HG03575 (cell line): ENCODE data around the gene MEGF6.

Experiments used
- ATAC-seq: cut with Tn5 transposase; IDR thresholded peaks from one replicate; pipeline ENCODE4 v1.9.1; 2021; ENCODE audit not compliant: unreplicated experiment, insufficient number of reproducible peaks, low FRiP score; ENCODE audit errors: extremely low read depth

Gene MEGF6

GRCh38 chr1:3518256-3518655 lies 93.1 kb downstream of the MEGF6 start:
- no peak for ATAC-seq

DNA sequence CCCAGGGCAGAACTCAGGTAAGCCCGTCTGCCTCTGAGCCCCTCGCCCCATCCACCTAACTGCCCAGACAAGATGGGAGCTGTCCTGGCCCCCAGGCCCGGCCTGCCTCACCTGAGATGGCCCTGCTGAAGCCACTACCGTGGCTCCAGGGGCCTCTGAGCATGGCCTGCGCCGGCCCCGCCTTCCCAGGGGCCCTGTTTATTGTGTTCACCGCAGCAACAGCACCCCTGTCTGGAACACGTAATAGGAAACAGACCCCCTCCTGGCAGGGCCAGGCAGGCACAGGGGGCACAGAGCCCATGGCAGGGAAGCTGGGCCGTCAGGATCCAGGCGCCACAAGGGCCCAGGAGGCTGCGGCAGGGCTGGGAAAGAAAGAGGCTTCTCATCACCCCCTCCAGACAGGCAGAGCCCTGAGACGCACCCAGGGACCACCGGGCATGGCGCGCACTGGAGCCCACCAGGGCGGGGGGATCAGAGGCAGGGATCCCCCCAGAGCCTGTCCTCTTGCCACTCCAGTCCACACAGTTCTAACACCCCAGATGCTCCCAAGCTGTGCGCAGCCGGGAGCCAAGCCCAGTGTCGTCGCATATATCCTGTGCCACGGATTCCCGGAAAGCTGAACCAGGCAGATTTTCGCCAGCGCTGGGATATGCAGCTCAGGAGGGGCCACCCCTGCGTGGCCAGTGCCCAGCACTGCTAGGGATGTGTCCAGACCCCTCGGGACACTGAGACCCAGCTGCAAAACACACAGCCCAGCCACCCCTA lies 94.2 kb downstream of the MEGF6 start:
- no peak for ATAC-seq

DNA sequence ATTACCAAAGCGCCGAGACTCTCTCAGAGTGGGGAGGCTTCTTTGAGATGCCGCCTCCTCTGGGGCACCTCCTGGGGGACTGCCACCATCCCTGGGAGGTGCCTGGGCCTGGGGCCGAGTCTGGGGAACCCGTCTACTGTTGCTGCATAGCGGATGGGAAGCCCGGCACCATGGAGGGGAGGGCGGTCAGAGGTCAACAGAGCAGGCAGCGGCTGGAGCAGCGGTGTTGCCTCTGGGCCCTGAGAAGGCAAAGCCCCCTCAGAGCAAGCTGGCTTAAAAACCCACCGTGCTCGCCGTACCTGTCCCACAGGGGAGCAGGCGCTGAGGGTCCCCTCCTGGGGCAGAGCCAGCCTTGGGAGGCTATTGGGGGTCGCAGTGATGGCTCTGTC lies 94.8 kb downstream of the MEGF6 start:
- ATAC-seq: no peak

DNA sequence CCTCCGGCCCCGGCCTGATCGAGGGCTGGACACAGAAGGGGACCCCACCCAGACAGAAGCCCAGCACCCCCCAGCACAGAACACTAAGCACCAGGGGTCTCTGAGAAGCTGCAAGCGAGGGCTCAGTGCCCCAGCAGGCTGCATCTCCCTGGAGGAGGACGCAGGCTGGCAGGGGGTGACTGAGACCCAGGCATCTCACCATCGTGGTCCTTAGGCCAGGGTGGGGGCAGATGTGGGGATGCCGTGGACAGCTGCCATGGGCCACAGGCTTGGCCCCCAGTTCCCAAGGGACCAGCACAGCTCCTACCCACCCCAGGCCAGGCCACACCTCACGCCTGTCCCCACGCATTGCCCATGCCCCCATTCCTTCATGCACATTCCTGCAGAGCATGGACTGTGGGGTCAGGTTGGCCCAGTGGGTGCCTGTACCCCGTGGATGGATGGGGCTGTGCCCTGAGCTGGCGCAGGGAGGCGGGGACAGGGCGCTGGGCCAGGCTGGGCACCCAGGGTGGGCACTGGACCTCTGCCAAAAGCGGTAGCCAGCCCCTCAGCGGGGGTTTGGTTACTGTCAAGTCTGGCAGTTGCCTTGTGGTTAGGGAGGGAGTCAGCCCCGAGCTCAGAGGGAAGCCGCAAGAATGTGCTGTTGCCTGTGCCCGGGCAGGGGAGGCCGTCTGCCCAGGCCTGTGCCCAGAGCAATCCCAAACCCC lies 95.4 kb downstream of the MEGF6 start:
- ATAC-seq: no peak

DNA sequence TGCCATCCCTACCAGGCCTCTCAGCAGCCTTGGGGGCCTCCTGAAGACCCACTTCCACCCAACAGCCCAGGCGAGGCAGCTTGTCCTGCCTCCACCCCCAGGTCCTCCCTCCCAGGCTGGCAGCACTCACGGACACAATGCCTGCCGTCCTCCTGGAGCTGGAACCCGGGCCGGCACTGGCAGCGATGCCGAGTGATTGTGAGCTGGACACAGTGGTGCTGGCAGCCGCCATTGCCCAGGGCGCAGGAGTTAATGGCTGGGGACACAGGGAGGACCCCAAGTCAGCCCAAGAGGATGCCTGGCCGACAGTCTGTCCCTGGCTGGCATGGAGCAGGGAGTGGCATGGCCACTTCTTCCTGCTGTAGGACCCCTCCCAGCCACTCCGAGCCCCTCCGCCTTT lies 96.0 kb downstream of the MEGF6 start:
- no peak for ATAC-seq

GRCh38 chr1:3514404-3514803 lies 96.9 kb downstream of the MEGF6 start:
- ATAC-seq: no peak

DNA sequence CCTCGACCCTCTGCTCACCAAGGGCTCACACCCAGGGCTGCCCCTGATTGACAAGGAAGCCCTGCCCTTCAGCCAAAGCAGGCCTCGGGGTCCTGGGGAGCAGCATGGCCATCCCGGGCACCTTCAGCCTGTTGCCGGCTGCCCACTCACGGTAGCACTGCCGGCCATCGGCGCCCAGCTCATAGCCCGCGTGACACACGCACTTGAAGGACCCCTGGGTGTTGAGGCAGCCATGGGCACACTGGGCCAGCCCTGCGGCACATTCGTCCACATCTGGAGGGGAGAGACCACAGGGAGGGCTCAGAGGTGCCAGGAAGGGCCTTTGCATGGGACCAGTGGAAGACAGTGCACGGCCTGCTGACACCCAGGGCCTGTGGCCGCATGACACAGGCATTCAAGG lies 99.5 kb downstream of the MEGF6 start:
- no peak for ATAC-seq

DNA sequence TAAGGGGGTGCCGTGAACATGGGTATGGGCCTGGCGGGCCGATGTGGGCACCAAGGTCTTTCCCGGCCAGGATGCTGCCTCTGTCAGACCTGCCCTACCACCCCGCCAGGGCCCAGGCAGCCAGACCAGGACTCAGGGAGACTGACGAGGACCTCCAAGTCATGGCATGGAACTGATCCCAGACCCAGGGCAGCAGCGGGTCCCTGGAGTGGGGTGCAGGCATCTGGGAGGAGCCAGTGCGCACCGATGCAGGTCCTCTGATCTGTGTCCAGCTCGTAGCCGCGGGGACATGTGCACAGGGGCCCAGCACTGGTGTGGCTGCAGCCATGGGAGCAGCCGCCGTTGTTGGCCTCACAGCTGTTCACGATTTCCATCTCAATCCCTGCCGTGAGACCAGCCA lies 100.0 kb downstream of the MEGF6 start:
- ATAC-seq: no peak

DNA sequence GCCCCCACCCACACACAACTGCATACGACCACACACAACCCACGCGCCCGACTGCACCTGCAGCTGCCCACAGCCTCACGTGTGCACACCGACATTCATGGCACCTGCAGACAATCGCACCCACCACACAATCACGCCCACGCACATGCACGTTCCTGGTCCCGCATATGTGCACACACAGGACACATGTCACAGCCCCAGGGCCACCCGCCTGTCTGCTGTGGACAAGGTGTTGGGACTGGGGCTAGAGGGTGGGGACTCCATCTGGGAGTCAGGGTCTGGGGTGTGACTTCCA lies 100.4 kb downstream of the MEGF6 start:
- ATAC-seq: no peak

- ATAC-seq: no peak
Observed at GRCh38 chr1:3510136-3510955, 101.0 kb downstream of the MEGF6 start.

DNA sequence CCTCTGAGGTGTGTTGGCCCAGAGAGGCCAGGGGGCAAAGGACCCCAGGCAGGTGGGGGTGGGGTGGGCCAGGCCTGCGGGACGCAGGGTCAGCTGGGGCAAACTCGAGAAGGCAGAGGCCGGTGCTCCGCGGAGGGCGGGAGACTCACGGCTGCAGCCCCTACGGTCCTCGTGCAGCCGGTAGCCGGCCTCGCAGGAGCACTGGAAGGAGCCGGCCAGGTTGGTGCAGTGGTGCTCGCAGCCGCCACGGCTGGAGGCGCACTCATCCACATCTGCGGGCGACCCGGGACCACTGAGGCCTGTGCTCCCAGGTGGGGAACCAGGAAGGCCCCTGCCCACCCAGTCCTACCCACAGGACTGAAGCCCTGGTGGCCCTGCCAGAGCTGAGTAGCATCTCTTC lies 101.6 kb downstream of the MEGF6 start:
- ATAC-seq: no peak

DNA sequence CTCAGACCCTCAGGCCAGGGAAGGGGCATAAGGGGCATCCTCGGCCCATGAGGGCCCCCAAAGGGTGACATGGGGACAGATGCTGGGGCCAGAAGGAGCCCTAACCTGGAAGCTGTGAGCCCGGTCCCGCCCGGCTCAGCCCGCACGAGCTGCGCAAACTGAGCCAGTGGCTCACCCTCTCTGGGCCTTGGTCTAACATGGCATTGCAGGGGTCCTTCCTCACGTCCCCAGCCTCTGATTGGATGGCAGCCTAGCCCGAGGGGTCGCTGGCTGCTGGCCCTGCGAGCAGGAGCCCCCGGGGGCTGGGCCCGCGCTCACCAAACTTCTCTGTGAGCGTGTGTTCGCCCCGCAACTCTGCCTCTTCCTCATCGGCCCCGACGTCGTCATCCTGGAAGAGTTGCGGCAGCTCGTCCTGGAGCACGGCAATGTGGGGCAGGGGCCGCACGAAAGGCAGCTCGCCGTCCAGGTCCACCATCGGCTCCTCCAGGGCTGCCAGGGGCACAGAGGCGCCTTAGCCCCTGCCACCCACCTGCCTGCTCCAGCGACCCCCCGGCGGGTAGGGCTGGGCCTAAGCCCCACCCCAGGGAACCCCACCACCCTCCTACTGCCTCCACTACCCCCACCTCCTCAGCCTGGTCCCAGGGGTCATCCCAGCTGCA lies 102.4 kb downstream of the MEGF6 start:
- no peak for ATAC-seq

- ATAC-seq: no peak
Observed at GRCh38 chr1:3507636-3508275, 103.6 kb downstream of the MEGF6 start.

- no peak for ATAC-seq
Observed at GRCh38 chr1:3506943-3507342, 104.4 kb downstream of the MEGF6 start.

- ATAC-seq: no peak
Observed at GRCh38 chr1:3506041-3506440, 105.3 kb downstream of the MEGF6 start.

GRCh38 chr1:3505161-3505560 lies 106.1 kb downstream of the MEGF6 start:
- no peak for ATAC-seq

- no peak for ATAC-seq
Observed at GRCh38 chr1:3504822-3505153, 106.5 kb downstream of the MEGF6 start.

GRCh38 chr1:3504151-3504821 lies 107.0 kb downstream of the MEGF6 start:
- no peak for ATAC-seq

GRCh38 chr1:3503525-3503886 lies 107.8 kb downstream of the MEGF6 start:
- ATAC-seq: no peak
